HG03045 (cell line): Measurements from ENCODE around the gene MYL12A.
A peak's percentile ranks its signal among the peaks of the same experiment; 100 is the strongest.

Experiments
- ATAC-seq: cut with Tn5 transposase; IDR thresholded peaks from one replicate; pipeline ENCODE4 v1.9.1; 2021; ENCODE audit warnings: mild to moderate bottlenecking, moderate library complexity; ENCODE audit not compliant: unreplicated experiment

Gene MYL12A

GRCh38 chr18:3281456-3282400 is 34.1 kb downstream of the MYL12A start:
- no peak for ATAC-seq

GRCh38 chr18:3283253-3283863 is 35.8 kb downstream of the MYL12A start:
- ATAC-seq: no peak

- no peak for ATAC-seq
Measured at GRCh38 chr18:3283908-3284307, 36.3 kb downstream of the MYL12A start.

- ATAC-seq: no peak
Measured at GRCh38 chr18:3284501-3284900, 36.9 kb downstream of the MYL12A start.

- ATAC-seq: no peak
Measured at GRCh38 chr18:3286159-3286558, 38.6 kb downstream of the MYL12A start.

GRCh38 chr18:3293196-3293951 is 45.8 kb downstream of the MYL12A start:
- no peak for ATAC-seq

- no peak for ATAC-seq
Measured at GRCh38 chr18:3294435-3295080, 47.0 kb downstream of the MYL12A start.

GRCh38 chr18:3297025-3297984 is 49.7 kb downstream of the MYL12A start:
- peak; percentile 99 for ATAC-seq

GRCh38 chr18:3304832-3305231 is 57.2 kb downstream of the MYL12A start:
- ATAC-seq: no peak

GRCh38 chr18:3305354-3305762 is 57.8 kb downstream of the MYL12A start:
- no peak for ATAC-seq
